Panc1 (cell line): ENCODE measurements around the gene LURAP1L.

ENCODE experiments used
- POLR2AphosphoS5 ChIP-seq: IDR thresholded peaks from 2 replicates; pipeline ENCODE4 v1.6.1; 2012; ENCODE audit warnings: mild to moderate bottlenecking, low read depth, low read length, moderate library complexity
- TF ChIP-seq, protein P1 (sequence below): fragments of 450-650 bp; IDR thresholded peaks from 2 replicates; pipeline ENCODE4 v1.5.1; 2017; ENCODE audit warnings: mild to moderate bottlenecking
- TF ChIP-seq, protein P2 (sequence below), 2 experiments: IDR thresholded peaks; 2 replicates each; pipeline ENCODE4 v1.6.1; 2011 to 2012; ENCODE audit warnings: low read depth in 2 of 2, control low read depth in 1 of 2, low read length in 1 of 2, mild to moderate bottlenecking in 1 of 2, moderate library complexity in 1 of 2; ENCODE audit not compliant: insufficient read depth in 1 of 2

DNA sequence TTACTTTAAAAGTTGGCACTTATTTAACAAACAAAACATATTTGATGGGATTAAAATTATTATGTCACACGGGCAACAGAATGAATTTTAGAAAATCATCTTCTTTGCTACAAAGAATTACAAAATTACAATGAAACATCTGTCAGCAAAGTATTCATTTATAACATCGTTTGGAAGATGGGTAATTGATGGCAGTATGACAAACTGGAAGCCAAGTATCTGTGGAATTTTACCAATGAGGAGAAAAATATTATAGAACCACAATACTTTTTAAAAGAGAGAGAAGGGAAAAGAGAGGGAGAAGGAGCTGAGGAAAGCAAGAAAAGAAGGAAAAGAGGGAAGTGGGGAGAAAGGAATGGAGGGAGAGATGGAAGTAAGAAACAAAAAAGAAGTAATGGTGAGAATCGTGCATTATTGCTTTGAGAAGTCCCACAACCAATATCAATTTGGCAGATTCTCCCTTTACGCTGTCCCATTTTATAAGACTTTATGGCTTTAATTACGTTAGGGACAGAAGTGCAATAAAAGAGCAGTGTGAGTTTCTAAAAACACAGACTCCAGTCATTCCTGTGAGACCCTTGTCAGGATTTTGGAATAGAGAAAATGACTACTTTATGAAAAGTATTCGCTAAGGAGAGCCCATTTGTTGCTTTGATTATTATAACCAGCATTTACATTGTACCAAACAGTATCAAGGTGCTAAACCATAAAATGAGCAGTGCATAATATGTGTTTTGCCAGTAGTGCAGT, 76.7 kb downstream of the LURAP1L start:
- TF ChIP-seq, protein P1, sequence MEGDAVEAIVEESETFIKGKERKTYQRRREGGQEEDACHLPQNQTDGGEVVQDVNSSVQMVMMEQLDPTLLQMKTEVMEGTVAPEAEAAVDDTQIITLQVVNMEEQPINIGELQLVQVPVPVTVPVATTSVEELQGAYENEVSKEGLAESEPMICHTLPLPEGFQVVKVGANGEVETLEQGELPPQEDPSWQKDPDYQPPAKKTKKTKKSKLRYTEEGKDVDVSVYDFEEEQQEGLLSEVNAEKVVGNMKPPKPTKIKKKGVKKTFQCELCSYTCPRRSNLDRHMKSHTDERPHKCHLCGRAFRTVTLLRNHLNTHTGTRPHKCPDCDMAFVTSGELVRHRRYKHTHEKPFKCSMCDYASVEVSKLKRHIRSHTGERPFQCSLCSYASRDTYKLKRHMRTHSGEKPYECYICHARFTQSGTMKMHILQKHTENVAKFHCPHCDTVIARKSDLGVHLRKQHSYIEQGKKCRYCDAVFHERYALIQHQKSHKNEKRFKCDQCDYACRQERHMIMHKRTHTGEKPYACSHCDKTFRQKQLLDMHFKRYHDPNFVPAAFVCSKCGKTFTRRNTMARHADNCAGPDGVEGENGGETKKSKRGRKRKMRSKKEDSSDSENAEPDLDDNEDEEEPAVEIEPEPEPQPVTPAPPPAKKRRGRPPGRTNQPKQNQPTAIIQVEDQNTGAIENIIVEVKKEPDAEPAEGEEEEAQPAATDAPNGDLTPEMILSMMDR, result no peak
- TF ChIP-seq POLR2AphosphoS5, result no peak
- TF ChIP-seq, protein P2, sequence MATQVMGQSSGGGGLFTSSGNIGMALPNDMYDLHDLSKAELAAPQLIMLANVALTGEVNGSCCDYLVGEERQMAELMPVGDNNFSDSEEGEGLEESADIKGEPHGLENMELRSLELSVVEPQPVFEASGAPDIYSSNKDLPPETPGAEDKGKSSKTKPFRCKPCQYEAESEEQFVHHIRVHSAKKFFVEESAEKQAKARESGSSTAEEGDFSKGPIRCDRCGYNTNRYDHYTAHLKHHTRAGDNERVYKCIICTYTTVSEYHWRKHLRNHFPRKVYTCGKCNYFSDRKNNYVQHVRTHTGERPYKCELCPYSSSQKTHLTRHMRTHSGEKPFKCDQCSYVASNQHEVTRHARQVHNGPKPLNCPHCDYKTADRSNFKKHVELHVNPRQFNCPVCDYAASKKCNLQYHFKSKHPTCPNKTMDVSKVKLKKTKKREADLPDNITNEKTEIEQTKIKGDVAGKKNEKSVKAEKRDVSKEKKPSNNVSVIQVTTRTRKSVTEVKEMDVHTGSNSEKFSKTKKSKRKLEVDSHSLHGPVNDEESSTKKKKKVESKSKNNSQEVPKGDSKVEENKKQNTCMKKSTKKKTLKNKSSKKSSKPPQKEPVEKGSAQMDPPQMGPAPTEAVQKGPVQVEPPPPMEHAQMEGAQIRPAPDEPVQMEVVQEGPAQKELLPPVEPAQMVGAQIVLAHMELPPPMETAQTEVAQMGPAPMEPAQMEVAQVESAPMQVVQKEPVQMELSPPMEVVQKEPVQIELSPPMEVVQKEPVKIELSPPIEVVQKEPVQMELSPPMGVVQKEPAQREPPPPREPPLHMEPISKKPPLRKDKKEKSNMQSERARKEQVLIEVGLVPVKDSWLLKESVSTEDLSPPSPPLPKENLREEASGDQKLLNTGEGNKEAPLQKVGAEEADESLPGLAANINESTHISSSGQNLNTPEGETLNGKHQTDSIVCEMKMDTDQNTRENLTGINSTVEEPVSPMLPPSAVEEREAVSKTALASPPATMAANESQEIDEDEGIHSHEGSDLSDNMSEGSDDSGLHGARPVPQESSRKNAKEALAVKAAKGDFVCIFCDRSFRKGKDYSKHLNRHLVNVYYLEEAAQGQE (IDR thresholded peaks at IDR 0.05; ENCODE audit: insufficient read depth in 1 of 2, low read depth in 2 of 2, low read length in 1 of 2), result no peak
